H1 (cell line): ENCODE results near the gene COPS6. TPM values are rescaled to one million over a fixed set of nuclear protein-coding genes. Genes with fewer than 3 reads are reported as not detected.

Source experiments
- CTCF ChIA-PET: fragments of 300-600 bp; sonication (Branson Sonifier 250); formaldehyde crosslinking; loops from one replicate; lab custom pipeline; 2021; ENCODE audit not compliant: partially characterized antibody; lab: Charles Lee
- POLR2A ChIA-PET: fragments of 300-600 bp; sonication (Branson Sonifier 250); formaldehyde crosslinking; loops from one replicate; lab custom pipeline; 2021; ENCODE audit warnings: inconsistent platforms; ENCODE audit not compliant: partially characterized antibody; lab: Charles Lee
- DNase-seq, 2 experiments: peaks; one replicate each; pipeline versions ENCODE4 v3.0.0 to v3.0.0-alpha.2; 2010 to 2022; ENCODE audit warnings: low spot score in 2 of 2, low read depth in 1 of 2, mixed read lengths in 1 of 2
- FAIRE-seq: peaks from 2 replicates; lab custom pipeline; 2011; peaks lifted over from hg19 to GRCh38; lab: Jason Lieb, UNC
- H2AFZ ChIP-seq: 2 replicates; pipeline ENCODE4 v1.8.1; 2012; ENCODE audit warnings: low read length, inconsistent platforms
- H2AK5ac ChIP-seq: 2 replicates; pipeline ENCODE4 v1.6.1; 2013; ENCODE audit warnings: low read depth, low read length
- H2BK120ac ChIP-seq: replicated peaks from 2 replicates; pipeline ENCODE3; 2013; ENCODE audit warnings: low read depth, low read length, inconsistent platforms
- H2BK12ac ChIP-seq: 2 replicates; pipeline ENCODE4 v1.6.1; 2013; ENCODE audit warnings: low read depth, low read length
- H2BK15ac ChIP-seq: 2 replicates; pipeline ENCODE4 v1.6.1; 2013; ENCODE audit warnings: low read length
- H2BK20ac ChIP-seq: 2 replicates; pipeline ENCODE4 v1.6.1; 2013; ENCODE audit warnings: low read length
- H2BK5ac ChIP-seq: 2 replicates; pipeline ENCODE4 v1.6.1; 2013; ENCODE audit warnings: low read depth, low read length
- H3K14ac ChIP-seq: 2 replicates; pipeline ENCODE4 v1.6.1; 2013; ENCODE audit warnings: inconsistent platforms; ENCODE audit not compliant: insufficient read length
- H3K18ac ChIP-seq: 2 replicates; pipeline ENCODE4 v1.6.1; 2013; ENCODE audit warnings: low read length; ENCODE audit errors: extremely low read depth
- H3K23ac ChIP-seq: 2 replicates; pipeline ENCODE4 v1.6.1; 2013; ENCODE audit warnings: inconsistent platforms; ENCODE audit not compliant: insufficient read length
- H3K23me2 ChIP-seq: 2 replicates; pipeline ENCODE4 v1.6.1; 2013; ENCODE audit warnings: low read depth, low read length
- H3K27ac ChIP-seq: 2 replicates; pipeline ENCODE4 v1.6.1; 2011; ENCODE audit warnings: low read depth, low read length, inconsistent platforms
- H3K27me3 ChIP-seq, 4 experiments: replicated peaks in 1 of 4; 1 replicate in 1 of 4; 2 replicates in 3 of 4; pipeline versions ENCODE4 v1.6.1 to v1.8.1; 2011 to 2013; ENCODE audit warnings: low read length in 3 of 4, mild to moderate bottlenecking in 3 of 4, inconsistent platforms in 2 of 4, mixed read lengths in 2 of 4, moderate library complexity in 1 of 4; ENCODE audit not compliant: control insufficient read depth in 3 of 4, insufficient read depth in 3 of 4; ENCODE audit errors: extremely low read depth in 1 of 4
- H3K36me3 ChIP-seq, 4 experiments: 2 replicates each; pipeline versions ENCODE4 v1.6.1 to v1.8.1; 2011 to 2013; ENCODE audit warnings: mild to moderate bottlenecking in 4 of 4, low read length in 3 of 4, moderate library complexity in 2 of 4, control low read depth in 1 of 4, inconsistent platforms in 1 of 4; ENCODE audit not compliant: insufficient read depth in 4 of 4, control insufficient read depth in 2 of 4
- H3K4ac ChIP-seq: replicated peaks from 2 replicates; pipeline ENCODE3; 2013; ENCODE audit warnings: low read length, low read depth, mixed read lengths, inconsistent platforms; ENCODE audit not compliant: insufficient read length
- H3K4me1 ChIP-seq, 4 experiments: replicated peaks in 1 of 4; 1 replicate in 1 of 4; 2 replicates in 3 of 4; pipeline versions ENCODE4 v1.6.1 to v1.8.1; 2011 to 2013; ENCODE audit warnings: low read length in 3 of 4, inconsistent platforms in 2 of 4, mixed read lengths in 1 of 4; ENCODE audit not compliant: insufficient read depth in 4 of 4, control insufficient read depth in 3 of 4
- H3K4me2 ChIP-seq, 2 experiments: 2 replicates each; pipeline versions ENCODE4 v1.6.1 to v1.8.1; 2011 to 2013; ENCODE audit warnings: low read depth in 2 of 2, low read length in 2 of 2, control low read depth in 1 of 2, inconsistent platforms in 1 of 2, mild to moderate bottlenecking in 1 of 2; ENCODE audit not compliant: insufficient read depth in 1 of 2
- H3K4me3 ChIP-seq, 4 experiments: fragments of 200-600, 300-600 bp in 1 of 4; sonication (generic), shearing (Covaris generic), sonication (Bioruptor Twin) in 1 of 4; 2 replicates each; pipeline versions ENCODE4 v1.5.1 to v1.8.1; 2011 to 2016; ENCODE audit warnings: low read length in 4 of 4, low read depth in 3 of 4, control low read depth in 2 of 4, inconsistent platforms in 2 of 4, mild to moderate bottlenecking in 2 of 4, mixed read lengths in 1 of 4, moderate library complexity in 1 of 4; ENCODE audit not compliant: insufficient read depth in 2 of 4; ENCODE audit errors: extremely low read depth in 1 of 4
- H3K56ac ChIP-seq: replicated peaks from 2 replicates; pipeline ENCODE3; 2013; ENCODE audit warnings: low read depth, mild to moderate bottlenecking, mixed read lengths, low read length, inconsistent platforms; ENCODE audit not compliant: insufficient read length
- H3K79me1 ChIP-seq: 2 replicates; pipeline ENCODE4 v1.6.1; 2013; ENCODE audit warnings: low read depth, low read length, control low read depth
- H3K79me2 ChIP-seq, 2 experiments: 2 replicates each; pipeline versions ENCODE4 v1.6.1 to v1.8.1; 2012 to 2013; ENCODE audit warnings: low read length in 2 of 2, mild to moderate bottlenecking in 2 of 2, inconsistent platforms in 1 of 2; ENCODE audit not compliant: insufficient read depth in 2 of 2, control insufficient read depth in 1 of 2
- H3K9ac ChIP-seq, 4 experiments: replicated peaks in 1 of 4; 1 replicate in 1 of 4; 2 replicates in 3 of 4; pipeline versions ENCODE4 v1.6.1 to v1.8.1; 2011 to 2013; ENCODE audit warnings: low read depth in 3 of 4, low read length in 3 of 4, control low read depth in 2 of 4, mild to moderate bottlenecking in 2 of 4, moderate library complexity in 2 of 4, inconsistent platforms in 1 of 4; ENCODE audit errors: extremely low read depth in 1 of 4
- H3K9me3 ChIP-seq, 2 experiments: 2 replicates each; pipeline versions ENCODE4 v1.6.1 to v1.8.1; 2012 to 2013; ENCODE audit warnings: mild to moderate bottlenecking in 2 of 2, moderate library complexity in 2 of 2, control low read depth in 1 of 2, inconsistent platforms in 1 of 2, low read depth in 1 of 2, low read length in 1 of 2, mixed read lengths in 1 of 2; ENCODE audit not compliant: insufficient read depth in 2 of 2
- H4K20me1 ChIP-seq, 2 experiments: replicated peaks in 1 of 2; 2 replicates each; pipeline versions ENCODE3 to v1.8.1; 2011 to 2013; ENCODE audit warnings: inconsistent platforms in 2 of 2, low read length in 2 of 2, mild to moderate bottlenecking in 1 of 2; ENCODE audit not compliant: insufficient read depth in 2 of 2, control insufficient read depth in 1 of 2
- H4K5ac ChIP-seq: 2 replicates; pipeline ENCODE4 v1.6.1; 2013; ENCODE audit warnings: low read length, low read depth, mixed read lengths, inconsistent platforms; ENCODE audit not compliant: insufficient read length
- H4K8ac ChIP-seq: 2 replicates; pipeline ENCODE4 v1.8.0; 2013; ENCODE audit warnings: mild to moderate bottlenecking, moderate library complexity, low read length, inconsistent platforms; ENCODE audit not compliant: insufficient read depth; ENCODE audit errors: extremely low read depth
- H4K91ac ChIP-seq: replicated peaks from 2 replicates; pipeline ENCODE3; 2013; ENCODE audit warnings: low read length, mixed read lengths, inconsistent platforms; ENCODE audit not compliant: insufficient read length
- BCL11A ChIP-seq, 2 experiments: IDR thresholded peaks; one replicate each; pipeline ENCODE4 v1.6.1; 2011; ENCODE audit warnings: low read depth in 2 of 2, low read length in 2 of 2, mild to moderate bottlenecking in 2 of 2
- CBX8 ChIP-seq: fragments of 300-800, 300-1000 bp; sonication (generic); IDR thresholded peaks from 2 replicates; pipeline ENCODE4 v1.7.1; 2016; ENCODE audit warnings: low read depth, low read length, borderline replicate concordance
- GTF2F1 ChIP-seq: IDR thresholded peaks from 2 replicates; pipeline ENCODE4 v1.6.1; 2012; ENCODE audit warnings: low read depth, low read length, improper control_type of control experiment, borderline replicate concordance
- JUN ChIP-seq: IDR thresholded peaks from 2 replicates; pipeline ENCODE4 v1.6.1; 2011; ENCODE audit warnings: low read depth, mild to moderate bottlenecking, improper control_type of control experiment, low read length
- KDM5A ChIP-seq: fragments of 200-600 bp; IDR thresholded peaks from 2 replicates; pipeline ENCODE4 v1.7.1; 2012; ENCODE audit warnings: mild to moderate bottlenecking, low read length, inconsistent platforms, mixed read lengths
- MAX ChIP-seq: IDR thresholded peaks from 2 replicates; pipeline ENCODE4 v1.6.1; 2012; ENCODE audit warnings: inconsistent platforms
- NRF1 ChIP-seq: IDR thresholded peaks from 2 replicates; pipeline ENCODE4 v1.6.1; 2011; ENCODE audit warnings: mild to moderate bottlenecking, low read depth, low read length, improper control_type of control experiment
- POU5F1 ChIP-seq: IDR thresholded peaks from 2 replicates; pipeline ENCODE4 v1.6.1; 2011; ENCODE audit warnings: low read depth, mild to moderate bottlenecking, low read length, moderate library complexity
- SIN3A ChIP-seq, 2 experiments: IDR thresholded peaks in 1 of 2; conservative IDR thresholded peaks in 1 of 2; 2 replicates each; pipeline ENCODE4 v1.6.1; 2011 to 2012; ENCODE audit warnings: low read length in 2 of 2, improper control_type of control experiment in 1 of 2, low read depth in 1 of 2, mild to moderate bottlenecking in 1 of 2
- SIX5 ChIP-seq: IDR thresholded peaks from 2 replicates; pipeline ENCODE4 v1.6.1; 2011; ENCODE audit warnings: mild to moderate bottlenecking, low read depth, low read length
- SP1 ChIP-seq: IDR thresholded peaks from 2 replicates; pipeline ENCODE4 v1.6.1; 2011; ENCODE audit warnings: low read depth, low read length
- SRF ChIP-seq: IDR thresholded peaks from 2 replicates; pipeline ENCODE4 v1.6.1; 2011; ENCODE audit warnings: mild to moderate bottlenecking, low read depth, low read length, moderate library complexity
- TCF12 ChIP-seq: IDR thresholded peaks from 2 replicates; pipeline ENCODE4 v1.6.1; 2011; ENCODE audit warnings: low read depth, mild to moderate bottlenecking, low read length
- USF2 ChIP-seq: IDR thresholded peaks from 2 replicates; pipeline ENCODE4 v1.6.1; 2011; ENCODE audit warnings: low read length, improper control_type of control experiment
- WGBS, 2 experiments: shearing (Covaris generic) in 1 of 2; methylation state at CpG; one replicate each; pipeline versions ENCODE4 v1.1.6 to v1.1.7; 2013 to 2015; ENCODE audit warnings: low lambda C conversion rate in 2 of 2, mixed read lengths in 2 of 2, inconsistent platforms in 1 of 2, low coverage in 1 of 2, missing lambda C conversion rate in 1 of 2; ENCODE audit not compliant: insufficient replicate concordance in 2 of 2, insufficient coverage in 1 of 2, insufficient read length in 1 of 2; ENCODE audit errors: extremely low coverage in 1 of 2, missing lambda C conversion rate in 1 of 2; 5-methylcytosine and 5-hydroxymethylcytosine counted together
- polyA plus RNA-seq, 7 experiments: library from polyadenylated mRNA; depleted of rRNA in 3 of 7; stranded (reverse) in 5 of 7; unstranded in 2 of 7; fragments of >200 nt in 5 of 7; fragments of 200-250 nt in 2 of 7; gene quantifications; 1 replicate in 5 of 7; 2 replicates in 1 of 7; 4 replicates in 1 of 7; pipeline versions ENCODE4 v1.2.1 to v1.2.3, GENCODE V29; 2011 to 2013; ENCODE audit warnings: missing spikeins in 2 of 7, mixed read lengths in 2 of 7
- total RNA-seq: library from RNA; stranded (reverse); fragmentation: NEBNext Ultra II Directional; extraction: Animal tissue kit (Norgen Biotek cat#: 25700); gene quantifications from 2 replicates; pipeline ENCODE4 v1.2.1, GENCODE V29; 2021

COPS6 gene
- total and polyA plus RNA-seq, 2 of the 8 experiments (the other 6 are each of a cell fraction or from before 2014, with no cell fraction given): 127 to 225 TPM

- WGBS, 2 experiments: 87% methylated on average over 3 of the region's 3 CpGs; no CpG with 5 or more reads in 1 of the 2 experiments
- Histone ChIP-seq H2BK15ac (no peak overlapping the region), H3K4me2 (no peak overlapping the region), H3K23ac (no peak overlapping the region), H3K4me1 (peaks cover 0 to 2% (median 0%) of the 10 kb centered on the region in 4 experiments; a peak in 1 of 7 replicates), H4K8ac (no peak overlapping the region), H3K79me2 (no peaks in the 10 kb centered on the region), H3K18ac (no peak overlapping the region), H2AK5ac (no peak overlapping the region), H4K91ac (no peak overlapping the region), H3K4ac (no peak overlapping the region), H3K56ac (no peak overlapping the region), H3K23me2 (no peaks in the 10 kb centered on the region), H3K79me1 (no peaks in the 10 kb centered on the region), H2BK12ac (no peak overlapping the region), H3K9me3 (no peaks in the 10 kb centered on the region), H3K14ac (no peak overlapping the region), H4K5ac (no peak overlapping the region), H2BK5ac (no peak overlapping the region), H3K27ac (no peak overlapping the region), H4K20me1 (no peaks in the 10 kb centered on the region), H2AFZ (no peak overlapping the region), H2BK120ac (no peak overlapping the region), H3K27me3 (no peaks in the 10 kb centered on the region), H2BK20ac (no peak overlapping the region), H3K36me3 (no peaks in the 10 kb centered on the region), H3K9ac (no peak overlapping the region), H3K4me3 (no peak overlapping the region)
- FAIRE-seq: no peak
- POLR2A ChIA-PET: interaction anchor here (0.6 to 1.4 kb wide), 5 partner anchors 9 to 40 kb away, joined by 3 to 9 read pairs (median 3); partner anchors contain the start of genes AP4M1 and MCM7
- no peak for DNase-seq
- CTCF ChIA-PET: interaction anchor here (1.0 to 10.2 kb wide), 4 partner anchors 9 to 76 kb away, joined by 3 to 108 read pairs (median 6); no protein-coding TSS in a partner anchor
- TF ChIP-seq SP1 (no peak), JUN (no peak), MAX (no peak), BCL11A (IDR thresholded peaks at IDR 0.05; ENCODE audit: low read depth in 2 of 2, low read length in 2 of 2) (no peak), SIX5 (no peak), SRF (no peak), NRF1 (no peak), CBX8 (no peak), GTF2F1 (no peak), SIN3A (conservative IDR thresholded peaks at IDR 0.05 in 1 of 2, IDR thresholded peaks at IDR 0.05 in 1 of 2; ENCODE audit: low read depth in 1 of 2, low read length in 2 of 2) (no peak), KDM5A (no peak), TCF12 (no peak), USF2 (no peak), POU5F1 (no peak)
Observed at GRCh38 chr7:100141555-100141949, 52.8 kb downstream of the COPS6 start.
